COR-L47 (cell line): ENCODE results near the gene OR2J1.
A peak's percentile ranks its signal among the peaks of the same experiment; 100 is the strongest.
"Not testable (repeated sequence)": the region's sequence is repeated elsewhere in the genome, so short reads cannot be mapped to it uniquely, and the experiment has no call there.

Experiments
- DNase-seq: peaks from one replicate; lab custom pipeline; 2025; lab: John Stamatoyannopoulos, UW

The OR2J1 gene

GRCh38 chr6:29099190-29099589 is at the start of gene OR2J1:
TSS of gene OR2J1 (plus strand) at chr6:29099490. CDS start at chr6:29100943, 1,453 bp downstream.
- DNase-seq: no peak

GRCh38 chr6:29051680-29052079 is 47.6 kb upstream of the OR2J1 start:
- no peak for DNase-seq

GRCh38 chr6:29071831-29072723 is 27.2 kb upstream of the OR2J1 start:
- peak; percentile 16 for DNase-seq

GRCh38 chr6:29079203-29079602 is 20.1 kb upstream of the OR2J1 start:
- DNase-seq: no peak

GRCh38 chr6:29081312-29081711 is 18.0 kb upstream of the OR2J1 start:
- no peak for DNase-seq

GRCh38 chr6:29082457-29082856 is 16.8 kb upstream of the OR2J1 start:
- no peak for DNase-seq

- DNase-seq: no peak
These were observed 12.1 kb upstream of the OR2J1 start, which contains the start of gene OR2B3 for GRCh38 chr6:29087213-29087612. TSS of gene OR2B3 (minus strand) at chr6:29087313. CDS start at chr6:29087248, 65 bp downstream.

- DNase-seq: no peak
These were observed 6.3 kb upstream of the OR2J1 start for GRCh38 chr6:29092957-29093356.

- no peak for DNase-seq
These were observed 1.5 kb upstream of the OR2J1 start for GRCh38 chr6:29097803-29098202.

GRCh38 chr6:29107758-29108157 is 8.5 kb downstream of the OR2J1 start, which contains the start of gene OR2J3:
TSS of gene OR2J3 (plus strand) at chr6:29108058. CDS start at chr6:29111891, 3,833 bp downstream.
- DNase-seq: no peak

GRCh38 chr6:29112135-29112534 is 12.8 kb downstream of the OR2J1 start:
- no peak for DNase-seq

GRCh38 chr6:29114964-29115363 is 15.7 kb downstream of the OR2J1 start:
- not testable (repeated sequence) for DNase-seq

GRCh38 chr6:29129326-29130012 is 30.2 kb downstream of the OR2J1 start:
- DNase-seq: no peak

- no peak for DNase-seq
These were observed 31.4 kb downstream of the OR2J1 start for GRCh38 chr6:29130644-29131043.

GRCh38 chr6:29131691-29132090 is 32.4 kb downstream of the OR2J1 start:
- no peak for DNase-seq

GRCh38 chr6:29137724-29138123 is 38.4 kb downstream of the OR2J1 start:
- no peak for DNase-seq

- no peak for DNase-seq
These were observed 42.3 kb downstream of the OR2J1 start for GRCh38 chr6:29141606-29142005.

GRCh38 chr6:29142309-29142708 is 43.0 kb downstream of the OR2J1 start:
- DNase-seq: no peak

- no peak for DNase-seq
These were observed 46.9 kb downstream of the OR2J1 start for GRCh38 chr6:29146179-29146578.

GRCh38 chr6:29147074-29147473 is 47.8 kb downstream of the OR2J1 start:
- DNase-seq: no peak

- DNase-seq: not testable (repeated sequence)
These were observed 50.2 kb downstream of the OR2J1 start for GRCh38 chr6:29149444-29149843.
